HT-29 (cell line): ENCODE data around the gene BEND3. TPM values are rescaled to one million over a fixed set of nuclear protein-coding genes. Genes with fewer than 3 reads are reported as not detected.
"Not testable (repeated sequence)": the region's sequence is repeated elsewhere in the genome, so short reads cannot be mapped to it uniquely, and the experiment has no call there.

Experiments used
- DNase-seq: peaks from one replicate; pipeline ENCODE4 v3.0.0-alpha.2; 2015; ENCODE audit warnings: low spot score
- total RNA-seq: library from RNA; depleted of rRNA; stranded (reverse); fragments of >200 nt; shearing (Covaris generic); gene quantifications from 2 replicates; pipeline ENCODE4 v1.2.3, GENCODE V29; 2014; rRNA removed

BEND3 gene
- 9.3 and 9.8 TPM in 2 replicates for total RNA-seq

DNA sequence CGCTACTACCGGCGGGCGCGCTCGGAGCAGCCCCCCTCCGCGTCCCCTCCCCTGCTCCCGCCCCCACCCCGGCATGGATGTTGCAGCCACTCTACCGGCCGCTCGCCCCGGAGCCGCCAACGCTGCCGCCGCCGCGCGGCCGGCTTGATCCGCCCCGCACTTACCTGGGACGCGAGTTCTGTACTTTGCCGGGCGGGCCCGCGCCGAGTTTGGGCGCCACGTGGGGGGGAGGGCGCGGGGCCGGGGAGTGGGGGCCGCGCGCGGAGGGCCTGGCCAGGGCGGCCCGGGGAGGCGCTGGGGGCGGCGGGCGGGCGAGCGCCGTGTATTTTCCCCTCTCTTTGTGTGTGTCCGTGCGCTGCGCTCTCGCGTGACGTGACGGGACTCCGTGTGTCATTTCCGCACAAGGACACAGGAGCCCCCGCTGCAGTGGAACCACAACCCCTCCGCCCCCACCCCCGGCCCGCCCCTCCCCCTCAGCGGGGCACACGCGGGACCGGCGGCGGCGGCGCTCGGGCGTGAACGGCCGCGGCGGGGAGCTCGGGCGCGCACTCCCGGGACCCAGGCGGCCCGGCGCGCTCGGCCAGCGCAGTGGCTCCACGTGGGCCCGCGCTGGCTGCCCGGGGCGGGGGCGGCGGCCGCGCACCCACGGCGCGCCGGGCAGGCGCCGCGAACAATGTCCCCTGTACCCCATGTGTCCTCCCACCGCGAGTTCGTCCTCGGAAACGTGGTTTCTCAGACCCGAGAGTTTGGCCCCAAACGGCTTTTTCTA, at the start of gene BEND3:
BEND3 (minus strand) TSS at position 590 of the 769 bp plus-strand sequence. CDS start 16,230 bp downstream, outside the sequence.
- DNase-seq: peak; percentile 32

DNA sequence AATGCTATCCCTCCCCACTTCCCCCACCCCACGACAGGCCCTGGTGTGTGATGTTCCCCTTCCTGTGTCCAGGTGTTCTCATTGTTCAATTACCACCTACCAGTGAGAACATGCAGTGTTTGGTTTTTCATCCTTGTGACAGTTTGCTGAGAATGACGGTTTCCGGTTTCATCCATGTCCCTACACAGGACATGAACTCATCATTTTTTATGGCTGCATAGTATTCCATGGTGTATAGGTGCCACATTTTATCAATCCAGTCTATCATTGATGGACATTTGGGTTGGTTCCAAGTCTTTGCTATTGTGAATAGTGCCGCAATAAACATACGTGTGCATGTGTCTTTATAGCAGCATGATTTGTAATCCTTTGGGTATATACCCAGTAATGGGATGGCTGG, 49.0 kb upstream of the BEND3 start:
- not testable (repeated sequence) for DNase-seq

DNA sequence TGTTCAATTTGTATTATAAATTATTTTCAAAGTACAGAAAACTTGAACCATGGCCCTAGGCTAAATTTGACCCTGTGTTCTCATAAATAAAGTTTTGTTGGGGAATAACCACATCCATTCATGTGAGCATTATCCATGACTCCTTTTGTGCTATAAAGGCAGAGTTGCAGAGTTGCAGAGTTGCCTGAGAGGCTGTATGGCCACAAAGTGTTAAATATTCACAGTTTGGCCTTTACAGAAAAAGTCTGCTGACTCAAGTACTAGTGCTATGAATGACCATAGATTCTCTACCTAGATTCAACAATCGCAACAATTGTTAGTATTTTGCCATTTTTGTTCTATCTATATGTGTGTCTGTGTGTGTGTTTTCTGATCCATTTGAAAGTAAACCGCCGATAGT, 46.2 kb upstream of the BEND3 start:
- no peak for DNase-seq

DNA sequence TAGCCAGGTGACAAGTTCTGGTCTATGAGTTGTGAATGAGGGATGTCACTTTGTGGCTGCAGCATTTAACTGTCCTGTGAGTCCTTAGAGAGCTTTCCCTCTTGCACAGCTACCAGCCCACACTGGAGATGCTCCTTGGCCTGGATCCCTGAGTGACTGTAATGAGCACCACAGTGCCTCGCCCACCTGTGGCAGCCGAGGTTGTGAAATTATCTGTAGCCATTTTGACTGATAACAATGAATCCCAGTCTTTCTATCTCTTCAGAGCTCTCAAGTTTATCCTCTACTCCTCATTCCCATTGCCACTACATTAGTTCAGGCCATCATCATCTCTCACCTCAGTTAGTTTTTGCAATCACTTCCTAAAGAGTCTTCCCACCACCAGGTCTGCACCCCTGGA, 41.3 kb upstream of the BEND3 start:
- no peak for DNase-seq

DNA sequence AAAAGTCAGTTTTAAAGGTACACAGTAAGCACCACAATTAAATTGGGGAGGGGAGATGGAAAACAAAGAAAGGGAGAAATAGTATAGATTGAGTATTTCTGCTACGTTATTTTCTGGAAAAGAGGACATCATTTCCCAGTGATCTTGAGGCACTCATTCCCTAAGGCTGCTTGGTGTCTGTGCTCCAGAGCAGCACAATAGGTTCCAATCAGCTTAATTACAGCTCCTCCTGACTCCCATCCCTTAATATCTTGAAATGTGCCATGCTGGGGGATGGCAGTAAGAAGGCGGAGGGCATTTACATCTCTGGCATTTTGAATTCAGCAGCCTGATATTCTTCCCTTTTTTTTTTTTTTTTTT, 39.5 kb upstream of the BEND3 start:
- no peak for DNase-seq

DNA sequence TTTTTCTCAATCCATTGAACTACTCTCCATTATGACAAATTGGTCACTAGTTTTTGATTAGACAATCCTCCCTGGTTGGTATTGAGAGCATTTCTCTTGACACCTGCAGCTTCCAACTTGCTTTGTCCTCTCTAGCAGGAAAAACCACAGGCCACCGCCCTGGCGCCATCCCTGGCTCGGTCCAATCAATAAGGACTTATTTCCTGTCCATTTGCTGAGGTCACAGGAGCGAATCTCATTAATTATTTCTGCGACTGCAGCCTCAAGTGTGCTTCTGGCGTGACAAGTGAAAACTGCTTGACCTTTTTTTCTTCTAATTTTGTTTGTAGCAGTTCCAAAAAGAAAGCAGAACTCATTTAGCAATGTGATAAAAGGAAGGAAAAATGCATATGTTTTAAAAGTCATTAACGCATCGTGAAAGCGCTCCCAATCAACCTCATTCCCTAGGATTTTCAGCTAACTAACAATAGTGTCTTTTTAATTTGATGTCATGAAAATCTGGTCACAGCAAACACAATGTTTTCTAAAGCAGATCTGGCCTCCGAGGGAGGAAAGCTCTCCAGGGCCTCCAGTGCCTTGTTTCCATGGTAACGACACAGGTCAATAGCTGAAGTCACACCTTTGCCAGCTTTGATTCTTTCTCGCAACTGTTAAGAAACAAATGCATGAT, 39.0 kb upstream of the BEND3 start:
- DNase-seq: peak; percentile 7

DNA sequence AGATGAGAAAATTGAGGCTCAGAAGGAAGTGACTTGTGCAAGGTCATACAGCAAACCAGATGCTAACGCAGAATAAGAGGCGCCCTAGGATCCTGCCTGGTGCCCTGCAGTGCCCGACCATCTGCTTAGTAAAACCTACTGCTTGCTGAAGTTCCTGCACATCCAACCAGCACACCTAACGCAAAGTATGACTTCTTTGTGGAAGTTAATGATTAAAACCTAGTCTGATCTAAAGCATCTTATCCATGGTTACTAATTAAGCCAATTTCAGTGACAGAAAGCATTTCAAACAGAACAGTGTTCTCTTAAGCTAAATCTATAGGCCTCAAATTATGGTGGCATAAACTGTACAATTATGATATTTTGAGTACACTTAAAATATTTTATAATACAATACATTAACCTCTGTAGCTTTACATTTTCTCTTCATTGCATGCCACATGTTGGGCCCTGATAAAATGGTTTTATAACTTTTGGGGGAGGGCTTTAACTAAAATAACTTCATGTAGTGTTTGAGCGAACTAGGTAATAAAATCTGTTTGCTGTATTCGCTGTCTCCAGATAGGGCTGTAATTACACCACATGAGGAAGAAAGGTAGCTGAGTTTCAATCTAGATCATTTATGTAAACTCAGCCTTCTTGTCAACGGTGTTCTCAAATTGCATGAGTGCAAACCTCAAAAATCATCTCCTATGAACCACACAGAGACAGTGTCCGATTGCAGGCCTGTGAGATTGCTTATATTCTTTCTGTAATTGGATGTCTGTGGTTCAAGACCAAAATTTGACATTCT, 37.5 kb upstream of the BEND3 start:
- peak; percentile 52 for DNase-seq

DNA sequence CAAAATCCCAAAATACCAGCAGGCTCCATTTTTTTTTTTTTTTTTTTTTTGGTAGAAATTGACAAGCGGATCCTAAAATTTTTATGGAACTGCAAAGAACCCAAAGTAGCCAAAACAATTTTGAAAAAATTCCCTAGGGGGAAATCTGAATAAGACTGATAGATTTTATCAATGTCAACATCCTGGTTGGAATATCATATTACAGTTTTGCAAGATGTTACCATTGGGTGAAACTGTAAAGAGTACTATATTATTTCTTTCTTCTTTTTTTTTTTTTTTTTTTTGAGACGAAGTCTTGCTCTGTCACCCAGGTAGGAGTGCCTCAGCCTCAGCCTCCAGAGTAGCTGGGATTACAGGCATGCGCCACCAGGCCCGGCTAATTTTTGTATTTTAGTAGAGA, 29.4 kb upstream of the BEND3 start:
- no peak for DNase-seq

DNA sequence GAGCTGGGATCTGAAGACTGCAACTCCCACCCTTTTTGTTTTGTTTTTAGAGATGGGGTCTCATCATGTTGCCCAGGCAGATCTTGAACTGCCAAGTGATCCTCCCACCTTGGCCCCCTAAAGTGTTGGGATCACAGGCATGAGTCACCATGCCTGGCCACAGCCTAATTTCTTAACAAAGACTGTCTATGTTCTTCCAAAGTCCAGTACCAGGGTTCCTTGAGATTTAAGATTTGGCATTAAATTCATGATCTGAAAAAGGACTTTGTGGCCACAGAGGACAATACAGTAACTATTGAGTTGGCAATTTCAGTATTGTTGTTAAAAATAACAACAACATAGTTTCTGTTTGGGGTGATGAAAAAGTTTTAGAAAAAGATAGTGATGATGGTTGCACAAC, 28.7 kb upstream of the BEND3 start:
- DNase-seq: no peak

DNA sequence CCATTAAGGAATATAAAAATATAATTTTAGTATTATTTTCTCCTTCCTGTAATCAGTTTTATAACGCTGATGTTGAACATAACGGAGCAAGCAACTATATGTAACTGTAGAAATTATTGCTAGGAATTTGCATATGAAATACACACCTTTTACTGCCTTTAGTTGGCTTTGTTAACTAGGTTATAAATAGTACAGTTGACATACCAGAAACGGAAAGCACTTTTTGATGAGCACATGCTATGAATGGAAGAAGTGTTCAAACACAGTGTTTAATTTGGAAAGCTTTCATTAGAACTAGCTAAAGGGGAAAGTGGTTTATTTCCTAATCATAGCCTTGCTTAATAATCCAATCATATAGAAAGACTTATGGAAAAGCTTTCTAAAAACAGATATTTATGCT, 25.3 kb upstream of the BEND3 start:
- DNase-seq: no peak

DNA sequence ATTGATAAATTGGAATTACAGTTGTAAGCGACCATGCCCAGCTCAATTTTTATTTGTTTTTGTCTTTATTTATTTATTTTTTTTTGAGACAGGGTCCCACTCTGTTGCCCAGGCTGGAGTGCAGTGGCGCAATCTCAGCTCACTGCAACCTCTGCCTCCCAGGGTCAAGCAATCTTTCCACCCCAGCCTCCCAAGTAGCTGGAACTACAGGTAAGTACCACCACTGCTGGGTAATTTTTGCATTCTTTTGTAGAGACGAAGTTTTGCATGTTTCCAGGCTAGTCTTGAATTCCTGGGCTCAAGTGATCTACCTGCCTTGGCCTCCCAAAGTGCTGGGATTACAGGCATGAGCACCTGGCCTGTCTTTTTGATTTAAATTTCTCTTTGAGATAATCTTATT, 21.0 kb upstream of the BEND3 start:
- DNase-seq: not testable (repeated sequence)

DNA sequence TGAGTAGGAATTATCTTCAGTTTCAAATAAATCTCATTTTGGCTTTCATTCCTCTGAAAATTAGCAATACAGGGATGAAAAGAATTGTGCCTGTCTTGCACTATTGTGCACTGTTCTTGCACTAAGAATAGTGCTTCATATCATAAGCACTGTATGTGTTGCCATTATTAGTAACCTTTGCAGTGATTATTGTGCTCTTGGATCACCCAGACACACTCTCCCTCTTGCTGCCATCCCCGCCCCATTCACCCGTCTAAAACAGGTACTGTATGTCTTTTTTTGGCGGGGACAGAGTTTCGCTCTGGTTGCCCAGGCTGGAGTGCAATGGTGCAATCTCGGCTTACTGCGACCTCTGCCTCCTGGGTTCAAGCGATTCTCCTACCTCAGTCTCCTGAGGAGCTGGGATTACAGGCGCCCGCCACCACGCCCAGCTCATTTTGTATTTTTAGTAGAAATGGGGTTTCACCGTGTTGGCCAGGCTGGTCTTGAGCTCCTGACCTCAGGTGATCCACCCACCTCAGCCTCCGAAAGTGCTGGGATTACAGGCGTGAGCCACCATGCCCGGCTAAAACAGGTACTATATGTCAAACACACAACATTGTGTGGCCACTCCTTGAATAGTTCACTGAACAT, 19.8 kb upstream of the BEND3 start:
- DNase-seq: not testable (repeated sequence)

DNA sequence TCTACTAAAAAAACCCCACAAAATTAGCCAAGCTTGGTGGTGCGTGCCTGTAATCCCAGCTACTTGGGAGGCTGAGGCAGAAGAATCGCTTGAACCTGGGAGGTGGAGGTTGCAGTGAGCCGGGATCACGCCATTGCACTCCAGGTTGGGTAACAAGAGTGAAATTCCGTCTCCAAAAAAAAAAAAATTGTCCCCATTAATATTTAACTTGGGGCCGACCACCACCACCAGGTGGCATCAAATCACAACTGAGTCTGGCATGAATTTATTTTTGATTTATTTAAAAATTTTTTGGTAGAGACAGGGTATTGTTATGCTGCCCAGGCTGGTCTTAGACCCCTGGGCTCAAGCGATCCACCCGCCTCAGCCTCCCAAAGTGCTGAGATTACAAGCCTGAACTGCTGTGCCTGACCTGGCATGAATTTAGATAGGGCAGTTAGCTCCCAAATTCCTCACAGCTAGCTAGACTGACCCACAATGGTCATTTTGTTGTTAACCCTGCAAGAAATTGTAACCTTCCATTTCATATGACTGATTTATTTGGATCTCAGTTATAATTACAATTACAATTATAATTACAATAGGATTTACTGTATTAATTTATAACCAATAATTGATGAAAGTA, 17.1 kb upstream of the BEND3 start:
- DNase-seq: peak; percentile 41

DNA sequence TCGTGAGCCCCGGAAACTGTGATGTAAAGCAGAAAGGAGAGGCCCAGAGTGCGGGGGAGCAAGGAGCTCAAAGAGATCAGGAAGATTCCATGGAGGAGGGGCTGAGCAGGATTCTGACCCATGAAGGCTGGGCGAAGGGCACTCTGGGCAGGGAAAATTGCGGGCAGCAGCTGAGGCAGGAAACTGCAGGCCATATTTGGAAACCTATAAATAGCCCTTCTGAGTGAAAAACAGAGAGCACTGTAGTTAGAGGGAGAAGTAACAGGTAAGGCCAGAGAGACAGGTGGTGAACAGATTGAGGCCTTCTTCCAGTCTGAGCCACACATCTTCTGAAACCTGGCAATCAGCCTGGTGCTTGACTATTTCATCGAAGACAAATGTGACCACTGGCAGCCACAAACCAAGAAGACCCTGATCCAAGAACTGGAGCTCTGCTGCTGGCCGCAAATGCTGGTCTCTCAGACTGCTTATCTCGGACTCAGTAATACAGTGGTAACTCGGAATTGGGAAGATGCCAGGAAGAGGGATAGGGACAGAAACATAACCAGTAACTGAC, 14.1 kb upstream of the BEND3 start:
- DNase-seq: no peak

DNA sequence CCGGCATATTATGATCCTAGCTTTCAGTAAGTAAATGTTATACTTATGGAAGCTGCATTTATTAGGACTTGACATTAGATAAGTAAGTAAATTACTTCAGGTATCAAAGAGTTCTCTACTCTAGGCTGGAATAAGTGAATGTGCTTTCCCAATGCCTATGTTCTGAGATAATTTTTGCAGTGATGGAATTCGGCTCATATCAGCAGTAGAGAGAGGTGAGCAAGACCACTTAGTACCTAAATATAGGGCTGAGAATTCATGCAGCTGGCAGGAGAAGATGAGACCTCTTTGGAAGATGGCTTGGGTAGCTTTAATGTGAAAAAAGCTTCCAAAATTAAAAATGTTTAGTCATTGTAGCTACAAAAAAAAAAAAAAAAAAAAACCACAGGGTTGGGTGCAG, 13.3 kb upstream of the BEND3 start:
- no peak for DNase-seq

DNA sequence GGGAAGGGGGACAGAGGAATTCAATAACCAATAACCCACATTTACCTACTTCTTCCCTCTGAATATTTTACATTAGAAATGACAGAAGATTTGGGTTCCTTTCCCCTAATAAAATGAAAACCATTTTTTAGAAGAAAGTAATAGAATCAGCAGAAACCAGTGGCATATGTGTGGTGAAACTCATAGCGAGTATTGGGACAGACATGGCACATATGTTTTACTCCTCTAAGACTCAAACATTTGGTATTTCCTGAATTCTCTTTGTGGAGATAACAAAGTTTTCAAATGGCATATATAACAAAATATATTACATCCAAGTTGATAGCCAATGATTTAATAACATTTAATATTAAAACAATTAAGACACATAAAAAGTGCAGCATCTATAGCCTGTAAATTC, 12.9 kb upstream of the BEND3 start:
- no peak for DNase-seq

DNA sequence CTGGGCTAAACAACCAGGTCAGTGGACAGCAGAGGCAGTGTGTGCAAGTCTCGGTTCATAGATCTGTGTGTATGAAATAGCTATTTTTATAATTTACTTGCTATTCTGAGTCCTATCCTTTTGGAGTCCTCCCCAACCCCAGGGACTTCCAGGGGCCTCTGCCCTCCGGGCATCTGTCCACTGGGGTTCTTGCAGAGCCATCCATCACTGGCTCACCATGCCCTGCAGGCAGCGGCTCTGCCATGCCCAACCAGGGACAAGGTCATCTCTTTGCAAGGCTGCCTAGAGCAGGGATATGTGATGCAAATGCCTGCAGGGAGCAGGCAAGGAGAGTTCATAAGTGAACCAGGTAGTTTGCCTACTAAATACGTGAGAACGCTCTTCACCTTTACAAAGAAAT, 10.5 kb upstream of the BEND3 start:
- no peak for DNase-seq

DNA sequence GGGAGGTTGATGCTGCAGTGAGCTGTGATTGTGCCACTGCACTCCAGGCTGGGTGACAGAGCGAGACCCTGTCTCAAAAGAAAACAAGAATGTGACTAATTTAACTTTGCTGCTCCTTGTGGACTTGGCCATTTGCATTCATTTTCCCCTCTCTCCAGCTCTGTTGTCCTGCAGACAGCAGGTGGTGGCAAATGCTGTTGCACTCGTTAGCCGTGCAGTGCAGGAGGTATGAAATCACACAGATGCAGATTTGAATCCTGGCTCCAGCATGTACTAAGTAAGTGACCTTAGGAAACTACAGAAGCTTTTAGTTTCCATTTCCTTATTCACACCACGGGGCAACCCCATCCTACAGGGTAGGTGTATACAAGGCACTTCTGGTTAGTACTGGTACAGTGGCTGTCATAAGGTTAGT, 9.6 kb upstream of the BEND3 start:
- no peak for DNase-seq

DNA sequence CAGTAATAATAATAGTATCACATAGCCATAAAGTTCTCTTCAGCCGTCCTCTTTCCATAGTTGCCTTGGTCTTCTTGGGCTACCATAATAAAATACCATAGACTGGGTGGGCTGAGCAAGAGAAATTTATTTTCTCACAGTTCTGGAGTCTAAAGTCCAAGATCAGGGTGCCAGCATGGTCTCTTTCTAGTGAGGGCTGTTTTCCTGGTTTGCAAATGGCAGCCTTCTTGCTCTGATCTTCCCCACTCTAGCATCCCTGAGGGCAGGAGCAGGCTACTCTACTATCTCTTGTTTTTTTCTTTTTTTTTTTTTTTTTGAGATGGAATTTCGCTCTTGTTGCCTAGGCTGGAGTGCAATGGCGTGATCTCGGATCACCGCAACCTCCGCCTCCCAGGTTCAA, 8.2 kb upstream of the BEND3 start:
- DNase-seq: no peak

DNA sequence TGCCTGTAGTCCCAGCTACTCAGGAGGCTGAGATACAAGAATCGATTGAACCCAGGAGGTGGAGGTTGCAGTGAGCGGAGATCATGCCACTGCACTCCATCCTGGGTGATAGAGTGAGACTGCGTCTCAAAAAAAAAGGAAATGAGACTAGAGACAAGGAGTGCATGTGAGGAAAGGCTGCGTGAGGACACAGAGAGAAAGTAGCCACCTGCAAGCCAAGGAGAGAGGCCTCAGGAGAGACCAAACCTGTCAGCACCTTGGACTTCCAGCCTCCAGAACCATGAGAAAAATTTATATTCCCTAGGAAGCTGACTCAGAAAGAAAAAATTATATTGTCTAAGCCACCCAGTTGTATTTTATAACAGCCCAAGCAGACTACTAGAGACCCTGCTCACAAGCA, 7.4 kb upstream of the BEND3 start:
- no peak for DNase-seq

DNA sequence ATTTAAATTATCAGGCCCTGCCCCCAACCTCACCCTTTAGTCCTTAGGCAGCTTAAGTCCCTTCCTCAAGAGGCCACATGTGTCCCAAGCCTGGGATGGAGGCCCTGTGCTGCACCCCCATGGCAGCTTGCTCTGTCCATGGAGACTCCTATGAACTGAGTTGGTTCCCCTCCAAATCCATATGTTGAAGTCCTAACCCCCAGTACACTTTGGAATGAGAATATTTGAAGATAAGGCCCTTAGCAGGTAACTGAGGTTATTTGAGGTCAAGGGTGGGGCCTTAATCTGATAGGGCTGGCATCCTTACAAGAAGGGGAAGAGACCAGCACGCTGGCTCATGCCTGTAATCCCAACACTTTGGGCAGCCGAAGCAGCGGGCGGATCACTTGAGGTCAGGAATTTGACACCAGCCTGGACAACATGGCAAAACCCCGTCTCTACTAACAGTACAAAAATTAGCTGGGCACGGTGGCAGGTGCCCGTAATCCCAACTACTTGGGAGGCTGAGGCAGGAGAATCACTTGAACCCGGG, 6.7 kb upstream of the BEND3 start:
- DNase-seq: no peak
